ENCODE data around the gene NBEAL1.

Gene NBEAL1

DNA sequence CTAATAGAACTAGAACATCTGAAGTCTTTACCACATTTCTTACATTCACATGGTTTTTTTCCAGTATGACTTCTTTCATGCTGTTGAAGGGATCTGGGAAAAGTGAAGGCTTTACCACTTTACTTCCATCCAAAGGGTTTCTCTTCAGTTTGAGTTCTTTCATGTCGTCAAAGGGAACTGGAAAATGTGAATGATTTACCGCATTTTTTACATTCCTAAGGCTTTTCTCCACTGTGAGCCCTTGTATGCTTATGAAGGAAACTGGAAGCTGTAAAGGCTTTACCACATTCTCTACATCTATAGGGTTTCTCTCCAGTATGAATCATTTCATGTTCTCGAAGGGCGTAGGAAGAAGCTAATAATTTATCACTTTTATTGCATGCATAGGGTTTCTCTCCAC lies 46.7 kb downstream of the NBEAL1 start:
- CTCF ChIA-PET, result no interaction called here
- no peak overlapping the region for H3K27ac ChIP-seq (ENCODE audit: extremely low read depth, low read depth, low read length)
- POLR2A ChIA-PET, result no interaction called here

DNA sequence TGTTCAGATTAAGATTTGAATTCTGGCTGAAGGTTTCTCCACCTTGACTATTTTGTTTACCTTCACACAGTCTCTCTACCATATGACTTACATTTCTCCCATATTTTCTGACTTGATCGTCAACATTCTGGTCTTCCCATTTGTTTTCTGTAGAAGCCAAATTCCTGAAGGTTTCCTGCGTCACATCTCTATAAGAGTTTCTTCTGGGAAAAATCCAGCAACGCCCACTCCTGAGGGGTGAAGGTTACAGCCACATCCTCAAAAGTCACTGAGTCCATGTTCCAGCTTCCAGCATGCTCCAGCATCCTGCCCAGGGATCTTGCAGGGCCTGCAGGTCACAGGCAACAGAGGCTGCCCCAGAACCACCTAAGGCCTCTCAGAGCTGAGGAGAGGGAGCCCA lies 47.5 kb downstream of the NBEAL1 start:
- Histone ChIP-seq H3K4me3 (ENCODE audit: low read depth, low read length) (no peak overlapping the region), H3K27ac (ENCODE audit: extremely low read depth, low read depth, low read length) (no peak overlapping the region), H3K36me3 (ENCODE audit: control insufficient read depth in 2 of 2, insufficient read depth in 1 of 2, low read length in 2 of 2) (peaks cover 3 to 32% of the 10 kb centered on the region in 2 experiments; a peak in 2 of 3 replicates), H3K9me3 (ENCODE audit: control insufficient read depth, insufficient read depth, low read depth, low read length) (no peaks in the 10 kb centered on the region), H3K4me1 (ENCODE audit: control insufficient read depth, insufficient read depth, low read length) (no peaks in the 10 kb centered on the region)
- TF ChIP-seq, protein P1, sequence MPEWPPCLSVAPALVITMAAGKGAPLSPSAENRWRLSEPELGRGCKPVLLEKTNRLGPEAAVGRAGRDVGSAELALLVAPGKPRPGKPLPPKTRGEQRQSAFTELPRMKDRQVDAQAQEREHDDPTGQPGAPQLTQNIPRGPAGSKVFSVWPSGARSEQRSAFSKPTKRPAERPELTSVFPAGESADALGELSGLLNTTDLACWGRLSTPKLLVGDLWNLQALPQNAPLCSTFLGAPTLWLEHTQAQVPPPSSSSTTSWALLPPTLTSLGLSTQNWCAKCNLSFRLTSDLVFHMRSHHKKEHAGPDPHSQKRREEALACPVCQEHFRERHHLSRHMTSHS (tag by site-specific recombination; IDR thresholded peaks at IDR 0.05), result no peak
- TF ChIP-seq ZNF768 (tag by site-specific recombination; IDR thresholded peaks at IDR 0.05) (no peak), YY2 (tag by site-specific recombination; IDR thresholded peaks at IDR 0.05) (no peak), SALL2 (tag by site-specific recombination; IDR thresholded peaks at IDR 0.05; ENCODE audit: borderline replicate concordance) (no peak), ZNF146 (tag by site-specific recombination; IDR thresholded peaks at IDR 0.05) (no peak), PRDM1 (tag by site-specific recombination; IDR thresholded peaks at IDR 0.05) (no peak), ZNF600 (tag by site-specific recombination; IDR thresholded peaks at IDR 0.05) (no peak), ZNF830 (tag by site-specific recombination; IDR thresholded peaks at IDR 0.05; ENCODE audit: low read depth) (no peak), ZNF266 (tag by site-specific recombination; IDR thresholded peaks at IDR 0.05; ENCODE audit: low read depth) (no peak), ZBTB17 (tag by site-specific recombination; IDR thresholded peaks at IDR 0.05) (no peak), KLF7 (tag by site-specific recombination; IDR thresholded peaks at IDR 0.05; ENCODE audit: borderline replicate concordance) (no peak), BCL11A (tag by site-specific recombination; IDR thresholded peaks at IDR 0.05; ENCODE audit: low read depth) (no peak), ZNF132 (tag by site-specific recombination; IDR thresholded peaks at IDR 0.05; ENCODE audit: borderline replicate concordance) (no peak), ZNF184 (tag by site-specific recombination; IDR thresholded peaks at IDR 0.05) (no peak), GLIS1 (tag by site-specific recombination; IDR thresholded peaks at IDR 0.05) (no peak), ZNF416 (tag by site-specific recombination; IDR thresholded peaks at IDR 0.05) (no peak), ZNF248 (tag by site-specific recombination; IDR thresholded peaks at IDR 0.05) (no peak)
- TF ChIP-seq, protein P2, sequence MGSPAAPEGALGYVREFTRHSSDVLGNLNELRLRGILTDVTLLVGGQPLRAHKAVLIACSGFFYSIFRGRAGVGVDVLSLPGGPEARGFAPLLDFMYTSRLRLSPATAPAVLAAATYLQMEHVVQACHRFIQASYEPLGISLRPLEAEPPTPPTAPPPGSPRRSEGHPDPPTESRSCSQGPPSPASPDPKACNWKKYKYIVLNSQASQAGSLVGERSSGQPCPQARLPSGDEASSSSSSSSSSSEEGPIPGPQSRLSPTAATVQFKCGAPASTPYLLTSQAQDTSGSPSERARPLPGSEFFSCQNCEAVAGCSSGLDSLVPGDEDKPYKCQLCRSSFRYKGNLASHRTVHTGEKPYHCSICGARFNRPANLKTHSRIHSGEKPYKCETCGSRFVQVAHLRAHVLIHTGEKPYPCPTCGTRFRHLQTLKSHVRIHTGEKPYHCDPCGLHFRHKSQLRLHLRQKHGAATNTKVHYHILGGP (tag by site-specific recombination; IDR thresholded peaks at IDR 0.05), result no peak
- TF ChIP-seq, protein P3, sequence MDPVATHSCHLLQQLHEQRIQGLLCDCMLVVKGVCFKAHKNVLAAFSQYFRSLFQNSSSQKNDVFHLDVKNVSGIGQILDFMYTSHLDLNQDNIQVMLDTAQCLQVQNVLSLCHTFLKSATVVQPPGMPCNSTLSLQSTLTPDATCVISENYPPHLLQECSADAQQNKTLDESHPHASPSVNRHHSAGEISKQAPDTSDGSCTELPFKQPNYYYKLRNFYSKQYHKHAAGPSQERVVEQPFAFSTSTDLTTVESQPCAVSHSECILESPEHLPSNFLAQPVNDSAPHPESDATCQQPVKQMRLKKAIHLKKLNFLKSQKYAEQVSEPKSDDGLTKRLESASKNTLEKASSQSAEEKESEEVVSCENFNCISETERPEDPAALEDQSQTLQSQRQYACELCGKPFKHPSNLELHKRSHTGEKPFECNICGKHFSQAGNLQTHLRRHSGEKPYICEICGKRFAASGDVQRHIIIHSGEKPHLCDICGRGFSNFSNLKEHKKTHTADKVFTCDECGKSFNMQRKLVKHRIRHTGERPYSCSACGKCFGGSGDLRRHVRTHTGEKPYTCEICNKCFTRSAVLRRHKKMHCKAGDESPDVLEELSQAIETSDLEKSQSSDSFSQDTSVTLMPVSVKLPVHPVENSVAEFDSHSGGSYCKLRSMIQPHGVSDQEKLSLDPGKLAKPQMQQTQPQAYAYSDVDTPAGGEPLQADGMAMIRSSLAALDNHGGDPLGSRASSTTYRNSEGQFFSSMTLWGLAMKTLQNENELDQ (tag by site-specific recombination; IDR thresholded peaks at IDR 0.05; ENCODE audit: low read depth), result no peak
- ChIA-PET CTCF (interaction anchor here (0.6 kb wide), 1 partner anchor 41 kb away, joined by 3 read pairs; no protein-coding TSS in a partner anchor), POLR2A (no interaction called here)

More for the DNA sequence above, 46.7 kb downstream of the NBEAL1 start:
- TF ChIP-seq, protein P4, sequence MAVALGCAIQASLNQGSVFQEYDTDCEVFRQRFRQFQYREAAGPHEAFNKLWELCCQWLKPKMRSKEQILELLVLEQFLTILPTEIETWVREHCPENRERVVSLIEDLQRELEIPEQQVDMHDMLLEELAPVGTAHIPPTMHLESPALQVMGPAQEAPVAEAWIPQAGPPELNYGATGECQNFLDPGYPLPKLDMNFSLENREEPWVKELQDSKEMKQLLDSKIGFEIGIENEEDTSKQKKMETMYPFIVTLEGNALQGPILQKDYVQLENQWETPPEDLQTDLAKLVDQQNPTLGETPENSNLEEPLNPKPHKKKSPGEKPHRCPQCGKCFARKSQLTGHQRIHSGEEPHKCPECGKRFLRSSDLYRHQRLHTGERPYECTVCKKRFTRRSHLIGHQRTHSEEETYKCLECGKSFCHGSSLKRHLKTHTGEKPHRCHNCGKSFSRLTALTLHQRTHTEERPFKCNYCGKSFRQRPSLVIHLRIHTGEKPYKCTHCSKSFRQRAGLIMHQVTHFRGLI (tag by site-specific recombination; IDR thresholded peaks at IDR 0.05), result no peak
- TF ChIP-seq HOXA7 (CRISPR knock-in tag; IDR thresholded peaks at IDR 0.05; ENCODE audit: borderline replicate concordance) (no peak), ZNF175 (tag by site-specific recombination; IDR thresholded peaks at IDR 0.05) (no peak), ZFP69B (tag by site-specific recombination; IDR thresholded peaks at IDR 0.05) (no peak), ZNF768 (tag by site-specific recombination; IDR thresholded peaks at IDR 0.05) (no peak), ZNF19 (tag by site-specific recombination; IDR thresholded peaks at IDR 0.05; ENCODE audit: low read depth) (no peak)
- Histone ChIP-seq H3K4me3 (ENCODE audit: low read depth, low read length) (no peak overlapping the region), H3K36me3 (ENCODE audit: control insufficient read depth in 2 of 2, insufficient read depth in 1 of 2, low read length in 2 of 2) (peaks cover 6 to 32% of the 10 kb centered on the region in 2 experiments; a peak in 2 of 3 replicates), H3K4me1 (ENCODE audit: control insufficient read depth, insufficient read depth, low read length) (no peaks in the 10 kb centered on the region), H3K9me3 (ENCODE audit: control insufficient read depth, insufficient read depth, low read depth, low read length) (no peaks in the 10 kb centered on the region)
